WTC11 (cell line): ENCODE data around the gene PDIK1L. TPM values are rescaled to one million over a fixed set of nuclear protein-coding genes. Genes with fewer than 3 reads are reported as not detected.
A peak's percentile ranks its signal among the peaks of the same experiment; 100 is the strongest.

Source experiments
- ATAC-seq: fragments of 200-7000 bp; cut with Tn5 transposase; 2 replicates; pipeline ENCODE4 v1.10.0; 2021; ENCODE audit warnings: mild to moderate bottlenecking, moderate library complexity
- CTCF ChIA-PET: fragments of 300-600 bp; sonication (Branson Sonifier 250); formaldehyde crosslinking; loops from one replicate; lab custom pipeline; 2021; ENCODE audit warnings: antibody characterized with exemption; lab: Charles Lee
- POLR2A ChIA-PET: fragments of 350-600 bp; sonication (Branson Sonifier 250); formaldehyde crosslinking; loops from one replicate; lab custom pipeline; 2021; ENCODE audit warnings: antibody characterized with exemption; lab: Charles Lee
- DNase-seq: peaks from one replicate; pipeline ENCODE4 v3.0.0; 2021; ENCODE audit warnings: low spot score
- H3K27ac Mint-ChIP-seq: 2 replicates; pipeline ENCODE4 v1.8.0; 2021; ENCODE audit warnings: mixed read lengths
- H3K27me3 Mint-ChIP-seq: 2 replicates; pipeline ENCODE4 v1.8.0; 2021; ENCODE audit warnings: low read depth, mild to moderate bottlenecking, moderate library complexity, mixed read lengths
- H3K36me3 Mint-ChIP-seq: 2 replicates; pipeline ENCODE4 v1.8.0; 2021; ENCODE audit warnings: mixed read lengths
- H3K4me1 Mint-ChIP-seq: 2 replicates; pipeline ENCODE4 v1.8.0; 2022; ENCODE audit warnings: mixed read lengths
- H3K4me3 Mint-ChIP-seq: 2 replicates; pipeline ENCODE4 v1.8.0; 2021; ENCODE audit warnings: mild to moderate bottlenecking, moderate library complexity, mixed read lengths
- H3K9me3 Mint-ChIP-seq: 2 replicates; pipeline ENCODE4 v1.8.0; 2021; ENCODE audit warnings: mixed read lengths
- ATF6 ChIP-seq: sonication (generic); formaldehyde crosslinking; IDR thresholded peaks from 2 replicates; pipeline ENCODE4 v1.8.1; 2023; ENCODE audit warnings: mild to moderate bottlenecking, missing genetic modification reagents
- CBFB ChIP-seq: sonication (generic); formaldehyde crosslinking; IDR thresholded peaks from 2 replicates; pipeline ENCODE4 v1.8.1; 2022; ENCODE audit warnings: mild to moderate bottlenecking, low read depth, missing genetic modification reagents
- CTCF ChIP-seq: fragments of 200-600 bp; IDR thresholded peaks from 2 replicates; pipeline ENCODE4 v1.8.0; 2022; ENCODE audit warnings: antibody characterized with exemption
- E2F1 ChIP-seq: sonication (generic); formaldehyde crosslinking; IDR thresholded peaks from 2 replicates; pipeline ENCODE4 v1.8.0; 2022; ENCODE audit warnings: mild to moderate bottlenecking, missing genetic modification reagents
- ELF4 ChIP-seq: sonication (generic); formaldehyde crosslinking; IDR thresholded peaks from 2 replicates; pipeline ENCODE4 v1.8.1; 2022; ENCODE audit warnings: low read depth, mild to moderate bottlenecking, moderate library complexity, missing genetic modification reagents
- IRF1 ChIP-seq: sonication (generic); formaldehyde crosslinking; IDR thresholded peaks from 2 replicates; pipeline ENCODE4 v1.8.0; 2023; ENCODE audit warnings: missing genetic modification reagents
- NR2C2 ChIP-seq: sonication (generic); formaldehyde crosslinking; IDR thresholded peaks from 2 replicates; pipeline ENCODE4 v1.8.0; 2022; ENCODE audit warnings: mild to moderate bottlenecking, missing genetic modification reagents
- OVOL2 ChIP-seq: fragments of 250-450 bp; sonication (Bioruptor Pico); IDR thresholded peaks from 2 replicates; pipeline ENCODE4 v1.9.0; 2021; ENCODE audit warnings: mild to moderate bottlenecking, borderline replicate concordance
- PREB ChIP-seq: sonication (generic); formaldehyde crosslinking; IDR thresholded peaks from 2 replicates; pipeline ENCODE4 v1.8.1; 2022; ENCODE audit warnings: mild to moderate bottlenecking, missing genetic modification reagents, moderate library complexity, borderline replicate concordance
- RELA ChIP-seq: sonication (generic); formaldehyde crosslinking; IDR thresholded peaks from 2 replicates; pipeline ENCODE4 v1.8.1; 2022; ENCODE audit warnings: missing genetic modification reagents, mild to moderate bottlenecking, borderline replicate concordance
- STAT6 ChIP-seq: sonication (generic); formaldehyde crosslinking; conservative IDR thresholded peaks from 2 replicates; pipeline ENCODE4 v1.8.1; 2023; ENCODE audit warnings: mild to moderate bottlenecking, low read depth, missing genetic modification reagents, moderate library complexity
- TCF7 ChIP-seq: sonication (generic); formaldehyde crosslinking; IDR thresholded peaks from 2 replicates; pipeline ENCODE4 v1.8.0; 2022; ENCODE audit warnings: mild to moderate bottlenecking, low read depth, missing genetic modification reagents, moderate library complexity
- TEAD1 ChIP-seq: sonication (generic); formaldehyde crosslinking; IDR thresholded peaks from 2 replicates; pipeline ENCODE4 v1.8.0; 2022; ENCODE audit warnings: mild to moderate bottlenecking, missing genetic modification reagents
- ZBTB43 ChIP-seq: sonication (generic); formaldehyde crosslinking; IDR thresholded peaks from 2 replicates; pipeline ENCODE4 v1.8.1; 2023; ENCODE audit warnings: mild to moderate bottlenecking, missing genetic modification reagents
- ZNF138 ChIP-seq: sonication (generic); formaldehyde crosslinking; conservative IDR thresholded peaks from 2 replicates; pipeline ENCODE4 v1.8.1; 2022; ENCODE audit warnings: mild to moderate bottlenecking, moderate library complexity, missing genetic modification reagents
- ZNF263 ChIP-seq: sonication (generic); formaldehyde crosslinking; IDR thresholded peaks from 2 replicates; pipeline ENCODE4 v1.8.1; 2022; ENCODE audit warnings: low read depth, mild to moderate bottlenecking, moderate library complexity, missing genetic modification reagents
- total RNA-seq: library from RNA; stranded (reverse); gene quantifications from 3 replicates; pipeline ENCODE4 v1.2.3, GENCODE V29; 2021

The PDIK1L gene
- total RNA-seq, 1 experiment from 2014 or later = 5.5 TPM

- no peak for TF ChIP-seq ZBTB43
- no peak for TF ChIP-seq ZNF138 (CRISPR knock-in tag)
- TF ChIP-seq TCF7 (CRISPR knock-in tag) = no peak
- no peak for TF ChIP-seq NR2C2 (CRISPR knock-in tag)
- TF ChIP-seq, all 79 proteins: peak for 0
Observed at GRCh38 chr1:26159743-26160039, 48.1 kb downstream of the PDIK1L start (continued).

GRCh38 chr1:26160527-26161414 is 49.1 kb downstream of the PDIK1L start:
- Mint-ChIP-seq H3K9me3 (no peaks in the 10 kb centered on the region), H3K27me3 (peaks cover 94% of the 10 kb centered on the region), H3K36me3 (no peaks in the 10 kb centered on the region), H3K4me3 (peak overlapping the region; percentile 61), H3K27ac (no peak overlapping the region), H3K4me1 (peaks cover 61% of the 10 kb centered on the region)
- ChIA-PET CTCF (interaction anchor here (0.6 to 2.0 kb wide), 8 partner anchors 9 to 235 kb away, joined by 3 to 11 read pairs (median 4); partner anchors contain the start of genes CEP85 and ZNF593), POLR2A (no interaction called here)
- DNase-seq = no peak
- peak; percentile 3; the same call in 1 of the 2 replicates for ATAC-seq
- TF ChIP-seq NR2C2 (CRISPR knock-in tag) (no peak), ELF4 (no peak), ATF6 (CRISPR knock-in tag) (no peak), RELA (CRISPR knock-in tag) (no peak), E2F1 (CRISPR knock-in tag) (no peak)

GRCh38 chr1:26161415-26162219 is 50.0 kb downstream of the PDIK1L start:
- ATAC-seq (peak; percentile 4; the same call in 1 of the 2 replicates), DNase-seq (peak; percentile 64)
- H3K4me3 Mint-ChIP-seq = peak overlapping the region; percentile 74
- CTCF ChIA-PET = interaction anchor here (0.7 to 2.0 kb wide), 9 partner anchors 8 to 235 kb away, joined by 3 to 11 read pairs (median 4); partner anchors contain the start of genes CATSPER4 and ZNF593
- no peaks in the 10 kb centered on the region for H3K36me3 Mint-ChIP-seq
- POLR2A ChIA-PET = no interaction called here
- peaks cover 92% of the 10 kb centered on the region for H3K27me3 Mint-ChIP-seq
- no peak overlapping the region for H3K27ac Mint-ChIP-seq
- peaks cover 56% of the 10 kb centered on the region for H3K4me1 Mint-ChIP-seq
- no peaks in the 10 kb centered on the region for H3K9me3 Mint-ChIP-seq
- TF ChIP-seq OVOL2 (CRISPR knock-in tag) = no peak
- TF ChIP-seq ELF4 = peak; percentile 87; the same call in 1 of the 2 replicates
- TF ChIP-seq CBFB (CRISPR knock-in tag) = no peak
- TF ChIP-seq ZNF263 = peak; percentile 44; the same call in 1 of the 2 replicates
- peak; percentile 91 for TF ChIP-seq IRF1 (CRISPR knock-in tag)
- TF ChIP-seq TEAD1 (CRISPR knock-in tag) = peak; percentile 91; the same call in 1 of the 2 replicates
- TF ChIP-seq STAT6 = no peak
- TF ChIP-seq PREB (CRISPR knock-in tag) = no peak
- TF ChIP-seq CTCF = no peak
